Measurements from ENCODE around the gene SLC35G6.
A peak's percentile ranks its signal among the peaks of the same experiment; 100 is the strongest.

SLC35G6 gene

DNA sequence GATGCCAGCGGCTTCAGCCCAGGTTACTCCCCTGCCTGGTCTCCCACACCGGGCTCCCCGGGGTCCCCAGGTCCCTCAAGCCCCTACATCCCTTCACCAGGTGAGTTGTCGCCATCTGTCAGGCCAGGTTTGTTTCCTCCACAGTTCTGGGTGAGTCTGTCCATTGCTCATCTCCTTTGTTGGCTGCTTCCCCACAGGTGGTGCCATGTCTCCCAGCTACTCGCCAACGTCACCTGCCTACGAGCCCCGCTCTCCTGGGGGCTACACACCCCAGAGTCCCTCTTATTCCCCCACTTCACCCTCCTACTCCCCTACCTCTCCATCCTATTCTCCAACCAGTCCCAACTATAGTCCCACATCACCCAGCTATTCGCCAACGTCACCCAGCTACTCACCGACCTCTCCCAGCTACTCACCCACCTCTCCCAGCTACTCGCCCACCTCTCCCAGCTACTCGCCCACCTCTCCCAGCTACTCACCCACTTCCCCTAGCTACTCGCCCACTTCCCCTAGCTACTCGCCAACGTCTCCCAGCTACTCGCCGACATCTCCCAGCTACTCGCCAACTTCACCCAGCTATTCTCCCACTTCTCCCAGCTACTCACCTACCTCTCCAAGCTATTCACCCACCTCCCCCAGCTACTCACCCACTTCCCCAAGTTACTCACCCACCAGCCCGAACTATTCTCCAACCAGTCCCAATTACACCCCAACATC, 31.7 kb downstream of the SLC35G6 start:
- H3K4me3 ChIP-seq (ENCODE audit: control insufficient read depth, low read depth, low read length): no peak overlapping the region
- DNase-seq (ENCODE audit: low read depth): no peak
- TF ChIP-seq, protein P1, sequence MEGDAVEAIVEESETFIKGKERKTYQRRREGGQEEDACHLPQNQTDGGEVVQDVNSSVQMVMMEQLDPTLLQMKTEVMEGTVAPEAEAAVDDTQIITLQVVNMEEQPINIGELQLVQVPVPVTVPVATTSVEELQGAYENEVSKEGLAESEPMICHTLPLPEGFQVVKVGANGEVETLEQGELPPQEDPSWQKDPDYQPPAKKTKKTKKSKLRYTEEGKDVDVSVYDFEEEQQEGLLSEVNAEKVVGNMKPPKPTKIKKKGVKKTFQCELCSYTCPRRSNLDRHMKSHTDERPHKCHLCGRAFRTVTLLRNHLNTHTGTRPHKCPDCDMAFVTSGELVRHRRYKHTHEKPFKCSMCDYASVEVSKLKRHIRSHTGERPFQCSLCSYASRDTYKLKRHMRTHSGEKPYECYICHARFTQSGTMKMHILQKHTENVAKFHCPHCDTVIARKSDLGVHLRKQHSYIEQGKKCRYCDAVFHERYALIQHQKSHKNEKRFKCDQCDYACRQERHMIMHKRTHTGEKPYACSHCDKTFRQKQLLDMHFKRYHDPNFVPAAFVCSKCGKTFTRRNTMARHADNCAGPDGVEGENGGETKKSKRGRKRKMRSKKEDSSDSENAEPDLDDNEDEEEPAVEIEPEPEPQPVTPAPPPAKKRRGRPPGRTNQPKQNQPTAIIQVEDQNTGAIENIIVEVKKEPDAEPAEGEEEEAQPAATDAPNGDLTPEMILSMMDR (IDR thresholded peaks at IDR 0.05; ENCODE audit: control insufficient read depth, insufficient read depth, low read depth, low read length, missing control alignments): no peak

DNA sequence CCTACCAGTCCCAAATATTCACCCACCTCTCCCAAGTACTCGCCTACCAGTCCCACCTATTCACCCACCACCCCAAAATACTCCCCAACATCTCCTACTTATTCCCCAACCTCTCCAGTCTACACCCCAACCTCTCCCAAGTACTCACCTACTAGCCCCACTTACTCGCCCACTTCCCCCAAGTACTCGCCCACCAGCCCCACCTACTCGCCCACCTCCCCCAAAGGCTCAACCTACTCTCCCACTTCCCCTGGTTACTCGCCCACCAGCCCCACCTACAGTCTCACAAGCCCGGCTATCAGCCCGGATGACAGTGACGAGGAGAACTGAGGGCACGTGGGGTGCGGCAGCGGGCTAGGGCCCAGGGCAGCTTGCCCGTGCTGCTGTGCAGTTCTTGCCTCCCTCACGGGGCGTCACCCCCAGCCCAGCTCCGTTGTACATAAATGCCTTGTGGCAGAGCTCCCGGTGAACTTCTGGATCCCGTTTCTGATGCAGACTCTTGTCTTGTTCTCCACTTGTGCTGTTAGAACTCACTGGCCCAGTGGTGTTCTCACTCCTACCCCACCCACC, 32.7 kb downstream of the SLC35G6 start:
- TF ChIP-seq, protein P1 (IDR thresholded peaks at IDR 0.05; ENCODE audit: control insufficient read depth, insufficient read depth, low read depth, low read length, missing control alignments): no peak
- no peak for DNase-seq (ENCODE audit: low read depth)
- no peak overlapping the region for H3K4me3 ChIP-seq (ENCODE audit: control insufficient read depth, low read depth, low read length)

DNA sequence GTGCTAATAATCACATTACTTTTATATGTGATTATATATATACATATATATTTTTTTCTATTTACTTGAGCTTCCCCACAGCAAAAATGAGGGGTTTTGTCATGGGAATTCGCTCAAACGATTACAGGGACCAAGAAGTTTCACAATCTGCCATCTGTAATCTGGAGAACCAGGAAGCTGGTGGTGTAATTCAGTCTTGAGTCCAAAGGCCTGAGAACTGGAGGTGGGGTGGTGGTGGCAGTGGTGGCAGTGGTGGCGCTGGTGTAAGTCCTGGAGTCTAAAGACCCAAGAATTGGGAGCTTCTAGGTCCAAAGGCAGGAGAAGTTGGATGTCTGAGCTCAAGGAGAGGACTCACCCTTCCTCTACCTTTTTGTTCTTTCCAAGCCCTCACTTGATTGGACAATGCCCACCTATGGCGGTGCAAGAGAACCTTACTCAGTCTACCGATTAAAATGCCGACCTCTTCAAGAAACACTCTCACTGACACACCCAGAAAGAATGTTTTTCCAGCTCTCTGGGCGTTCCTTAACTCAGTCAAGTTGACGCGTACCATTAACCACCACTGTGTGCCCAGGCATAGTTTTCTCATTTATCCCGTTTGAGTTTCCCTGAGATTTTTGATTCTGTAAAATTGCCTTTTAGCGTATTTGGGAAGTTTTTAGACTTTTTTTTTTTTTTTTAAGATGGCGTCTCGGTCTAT, 34.8 kb downstream of the SLC35G6 start:
- TF ChIP-seq, protein P1 (IDR thresholded peaks at IDR 0.05; ENCODE audit: control insufficient read depth, insufficient read depth, low read depth, low read length, missing control alignments): no peak
- H3K4me3 ChIP-seq (ENCODE audit: control insufficient read depth, low read depth, low read length): no peak overlapping the region
- no peak for DNase-seq (ENCODE audit: low read depth)

DNA sequence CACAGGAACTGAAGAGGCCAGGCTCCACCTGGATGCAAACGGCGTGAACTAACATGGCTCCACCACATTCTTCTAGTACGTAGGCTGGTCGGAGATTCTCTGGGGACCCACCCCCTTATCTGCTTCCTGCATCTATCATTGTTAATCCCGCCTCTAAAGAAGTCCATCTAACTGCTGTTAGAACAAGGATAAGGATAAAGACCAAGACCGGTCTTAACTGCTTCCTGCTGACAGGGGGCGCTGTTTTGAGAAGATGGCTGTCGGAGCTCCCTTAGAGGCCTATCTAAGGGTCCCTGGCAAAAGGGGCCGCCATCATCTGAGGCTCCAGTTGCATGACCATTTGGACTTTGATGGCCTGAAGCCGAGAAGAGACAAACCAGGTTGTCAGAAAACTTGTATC, 41.8 kb downstream of the SLC35G6 start:
- H3K4me3 ChIP-seq (ENCODE audit: control insufficient read depth, low read depth, low read length): no peak overlapping the region
- TF ChIP-seq, protein P1 (IDR thresholded peaks at IDR 0.05; ENCODE audit: control insufficient read depth, insufficient read depth, low read depth, low read length, missing control alignments): peak; percentile 45
- DNase-seq (ENCODE audit: low read depth): no peak

DNA sequence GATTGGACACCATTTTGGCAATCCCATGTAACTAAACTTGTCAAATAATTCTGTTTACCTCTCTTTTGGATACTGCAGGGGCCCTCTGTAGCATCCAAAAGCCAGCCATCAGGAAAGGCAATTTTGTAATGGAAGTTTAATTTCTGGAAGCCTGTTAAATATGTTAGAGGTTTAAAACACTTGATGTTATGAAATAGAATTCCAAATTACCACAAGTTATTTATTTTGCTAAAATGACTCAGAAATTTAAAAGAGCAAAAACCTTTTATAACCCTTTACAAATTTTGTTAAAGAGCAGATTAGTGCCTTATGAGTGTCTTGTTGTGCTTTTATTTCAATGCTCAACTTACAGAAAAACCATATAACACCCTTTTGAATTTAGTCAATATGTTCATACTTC, 47.6 kb downstream of the SLC35G6 start:
- TF ChIP-seq, protein P1 (IDR thresholded peaks at IDR 0.05; ENCODE audit: control insufficient read depth, insufficient read depth, low read depth, low read length, missing control alignments): no peak
- H3K4me3 ChIP-seq (ENCODE audit: control insufficient read depth, low read depth, low read length): no peak overlapping the region
- no peak for DNase-seq (ENCODE audit: low read depth)

DNA sequence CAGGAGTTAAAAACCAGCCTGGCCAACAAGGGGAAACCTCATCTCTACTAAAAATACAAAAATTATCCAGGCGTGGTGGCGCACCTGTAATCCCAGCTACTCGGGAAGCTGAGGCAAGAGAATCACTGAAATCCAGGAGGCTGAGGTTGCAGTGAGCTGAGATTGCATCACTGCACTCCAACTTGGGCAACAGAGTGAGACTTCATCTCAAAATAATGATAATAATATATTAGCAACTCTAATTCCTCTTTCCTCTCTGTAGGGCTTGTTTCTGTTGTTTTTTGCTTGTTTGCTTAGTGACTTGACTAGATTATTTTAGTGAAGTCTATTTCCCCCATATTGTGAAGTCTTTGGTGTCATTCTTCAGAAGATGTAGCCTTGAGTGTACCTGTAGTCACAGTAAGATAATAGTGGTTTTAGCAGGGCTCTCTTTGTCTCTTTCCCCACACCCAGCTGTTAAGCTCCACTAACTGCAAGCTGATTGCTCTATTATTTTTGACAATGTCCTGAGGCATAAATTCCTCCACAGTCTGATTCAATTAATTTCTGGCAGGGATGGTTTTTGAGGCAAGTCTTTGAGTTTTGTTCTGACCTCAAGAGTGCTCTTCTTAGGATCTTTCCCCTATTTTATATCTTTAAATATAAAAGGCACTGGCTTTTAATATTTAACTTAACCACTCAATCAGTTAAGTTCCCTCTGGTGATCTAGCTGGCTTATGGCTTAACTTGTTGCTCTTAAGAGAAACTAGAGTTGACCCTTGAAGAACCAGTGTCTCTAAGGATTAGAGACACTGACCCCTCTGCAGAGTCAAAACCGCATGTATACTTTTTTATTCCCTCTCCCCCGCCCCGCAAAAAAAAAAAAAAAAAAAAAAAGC, 49.0 kb downstream of the SLC35G6 start:
- TF ChIP-seq, protein P1 (IDR thresholded peaks at IDR 0.05; ENCODE audit: control insufficient read depth, insufficient read depth, low read depth, low read length, missing control alignments): no peak

More for the DNA sequence above, 49.0 kb downstream of the SLC35G6 start:
- DNase-seq (ENCODE audit: low read depth): no peak
- no peak overlapping the region for H3K4me3 ChIP-seq (ENCODE audit: control insufficient read depth, low read depth, low read length)
